Adrenal gland (tissue), 12 donors: Measurements from ENCODE around the gene XIST. TPM values are rescaled to one million over a fixed set of nuclear protein-coding genes. Genes with fewer than 3 reads are reported as not detected.

ENCODE experiments used
- DNase-seq, 7 donors: peaks; one replicate each; pipeline ENCODE4 v3.0.0-alpha.2; 2019 to 2020
- H3K27ac ChIP-seq, 5 donors: fragments of 200-600 bp; sonication (generic) in 4 of 5; 1 replicate in 3 of 5; 2 replicates in 2 of 5; pipeline versions ENCODE4 v1.5.1 to v1.8.0; 2016 to 2020; ENCODE audit warnings: mild to moderate bottlenecking in 1 of 5
- H3K27me3 ChIP-seq: fragments of 200-600 bp; 2 replicates; pipeline ENCODE4 v1.8.0; 2021
- H3K36me3 ChIP-seq, 2 donors: fragments of 200-600 bp; replicated peaks in 1 of 2; 1 replicate in 1 of 2; 2 replicates in 1 of 2; pipeline versions ENCODE4 v1.5.1 to v1.8.0; 2018 to 2022
- H3K4me1 ChIP-seq, 2 donors: fragments of 200-600 bp; replicated peaks in 1 of 2; 1 replicate in 1 of 2; 2 replicates in 1 of 2; pipeline versions ENCODE4 v1.5.1 to v1.8.0; 2018 to 2021
- H3K4me3 ChIP-seq, 4 donors: fragments of 200-600 bp; sonication (generic) in 3 of 4; one replicate each; pipeline ENCODE4 v1.5.1; 2016 to 2018
- H3K9me3 ChIP-seq, 3 donors: fragments of 200-600 bp; sonication (generic) in 1 of 3; replicated peaks in 1 of 3; 1 replicate in 2 of 3; 2 replicates in 1 of 3; pipeline versions ENCODE4 v1.5.1 to v1.8.0; 2016 to 2021
- CTCF ChIP-seq, 6 experiments: fragments of 450-650 bp in 4 of 6; fragments of 200-600 bp in 2 of 6; sonication (generic) in 1 of 6; IDR thresholded peaks; 1 replicate in 5 of 6; 2 replicates in 1 of 6; pipeline versions ENCODE4 v1.5.1 to v1.8.0; 2016 to 2021; ENCODE audit warnings: antibody characterized with exemption in 6 of 6, mild to moderate bottlenecking in 2 of 6, moderate library complexity in 1 of 6
- POLR2A ChIP-seq, 2 donors: fragments of 450-650 bp; IDR thresholded peaks; one replicate each; pipeline ENCODE4 v1.6.1; 2017; ENCODE audit warnings: antibody characterized with exemption in 2 of 2, mild to moderate bottlenecking in 2 of 2, moderate library complexity in 1 of 2
- WGBS, 4 donors: extraction: QIAGEN DNeasy Blood & Tissue Kit in 2 of 4; methylation state at CpG; one replicate each; pipeline versions ENCODE4 v1.1.5 to v1.1.7; 2013 to 2017; 5-methylcytosine and 5-hydroxymethylcytosine counted together
- intact Hi-C, 2 donors: fragments of 100-400 bp; cut with DNase I; formaldehyde crosslinking; loops; one replicate each; pipeline versions ENCODE4 v1.14.1 to v1.15.0; 2022 to 2023
- polyA plus RNA-seq, 3 donors: library from polyadenylated mRNA; stranded (reverse); fragments of 200-250 nt in 2 of 3; fragments of 350-450 nt in 1 of 3; fragmentation: Illumina TruSeq in 1 of 3; extraction: RNeasy Lipid Tissue Mini Kit (QIAGEN cat#74804) in 1 of 3; gene quantifications; one replicate each; pipeline ENCODE4 v1.2.3, GENCODE V29; 2013 to 2014
- total RNA-seq, 9 donors: library from RNA; depleted of rRNA in 4 of 9; stranded (reverse); fragments of >200 nt in 4 of 9; fragments of 120-200 nt in 1 of 9; fragmentation: NEBNext Ultra II Directional in 1 of 9; extraction: Animal tissue kit (Norgen Biotek cat#: 25700) in 1 of 9; gene quantifications; one replicate each; pipeline versions ENCODE4 v1.1.0 to v1.2.4, GENCODE V29; 2013 to 2023
- donor health status: healthy with polysubstance abuse.
- donor health status: Bipolar disorder and iron deficiency.
- donor health status: DM: yes; HTN: yes; CAD: no.
- donor health status: DM: no; HTN: no; CAD: no.
- donor health status: DM: no; HTN: no; CAD: no.
- donor health status: DM: yes; HTN: yes; CAD: no.

XIST gene
- total and polyA plus RNA-seq, 12 donors: 0.13 to 498 (median 94.8) TPM; not detected in 1

GRCh38 chrX:73863268-73863667 lies 10.8 kb upstream of the XIST start:
- no peak for DNase-seq
- H3K4me3 ChIP-seq: no peak overlapping the region
- H3K9me3 ChIP-seq: no peaks in the 10 kb centered on the region
- TF ChIP-seq CTCF (IDR thresholded peaks at IDR 0.05) (no peak), POLR2A (IDR thresholded peaks at IDR 0.05) (no peak)
- peaks cover 8% of the 10 kb centered on the region for H3K27me3 ChIP-seq
- H3K36me3 ChIP-seq: no peaks in the 10 kb centered on the region
- no peaks in the 10 kb centered on the region for H3K4me1 ChIP-seq
- intact Hi-C loops: loop anchor here in 1 of 2 donors (10.0 kb wide), 1 partner anchor 152 kb away; no protein-coding TSS in a partner anchor
- no peak overlapping the region for H3K27ac ChIP-seq

GRCh38 chrX:73859622-73860021 lies 7.1 kb upstream of the XIST start:
- Histone ChIP-seq H3K9me3 (no peaks in the 10 kb centered on the region), H3K27ac (no peak overlapping the region), H3K36me3 (no peaks in the 10 kb centered on the region), H3K4me1 (no peaks in the 10 kb centered on the region), H3K4me3 (no peak overlapping the region), H3K27me3 (peaks cover 8% of the 10 kb centered on the region)
- TF ChIP-seq POLR2A (IDR thresholded peaks at IDR 0.05): no peak
- TF ChIP-seq CTCF (IDR thresholded peaks at IDR 0.05): no peak
- intact Hi-C loops: loop anchor here (10.0 kb wide), 3 partner anchors 155 to 485 kb away; no protein-coding TSS in a partner anchor
- 63 to 90% (median 88%) methylated on average over 1 of the region's 1 CpG for WGBS, 4 donors
- no peak for DNase-seq

GRCh38 chrX:73855546-73855945 lies 3.0 kb upstream of the XIST start:
- WGBS, 4 donors: 0 to 1% (median 0%) methylated on average over 2 of the region's 2 CpGs

GRCh38 chrX:73852022-73852421 lies 492 bp downstream of the XIST start:
- peaks cover 0 to 14% of the 10 kb centered on the region in 2 donors for H3K4me1 ChIP-seq

More at GRCh38 chrX:73855546-73855945, 3.0 kb upstream of the XIST start:
- TF ChIP-seq CTCF (IDR thresholded peaks at IDR 0.05): peak; percentile 68 to 84 (median 74)
- no peak for TF ChIP-seq POLR2A (IDR thresholded peaks at IDR 0.05)
- peak; percentile 66 to 85 (median 76) for DNase-seq
- no peak overlapping the region for H3K4me3 ChIP-seq
- no peaks in the 10 kb centered on the region for H3K4me1 ChIP-seq
- H3K27me3 ChIP-seq: no peaks in the 10 kb centered on the region
- intact Hi-C loops: loop anchor here in 1 of 2 donors (10.0 kb wide), 2 partner anchors 279 to 489 kb away; no protein-coding TSS in a partner anchor
- H3K36me3 ChIP-seq: no peaks in the 10 kb centered on the region
- H3K9me3 ChIP-seq: no peaks in the 10 kb centered on the region
- H3K27ac ChIP-seq: no peak overlapping the region

More at GRCh38 chrX:73852022-73852421, 492 bp downstream of the XIST start:
- Histone ChIP-seq H3K4me3 (peak overlapping the region in 2 of 4 donors; percentile 41 to 66), H3K27ac (peak overlapping the region in 3 of 5 donors; percentile 66 to 94 (median 87)), H3K36me3 (no peaks in the 10 kb centered on the region), H3K9me3 (no peaks in the 10 kb centered on the region), H3K27me3 (no peaks in the 10 kb centered on the region)
- 41 to 96% (median 70%) methylated on average over 19 of the region's 19 CpGs for WGBS, 4 donors
- intact Hi-C loops: loop anchor here in 1 of 2 donors (5.0 to 10.0 kb wide), 3 partner anchors 165 to 493 kb away; no protein-coding TSS in a partner anchor
- TF ChIP-seq POLR2A (IDR thresholded peaks at IDR 0.05) (no peak), CTCF (IDR thresholded peaks at IDR 0.05) (no peak)
- DNase-seq: no peak
